GM19467 (cell line): ENCODE data around the gene TTC3.

Experiments
- ATAC-seq: cut with Tn5 transposase; IDR thresholded peaks from one replicate; pipeline ENCODE4 v1.9.1; 2021; ENCODE audit warnings: mild to moderate bottlenecking, moderate library complexity; ENCODE audit not compliant: unreplicated experiment

TTC3 gene

DNA sequence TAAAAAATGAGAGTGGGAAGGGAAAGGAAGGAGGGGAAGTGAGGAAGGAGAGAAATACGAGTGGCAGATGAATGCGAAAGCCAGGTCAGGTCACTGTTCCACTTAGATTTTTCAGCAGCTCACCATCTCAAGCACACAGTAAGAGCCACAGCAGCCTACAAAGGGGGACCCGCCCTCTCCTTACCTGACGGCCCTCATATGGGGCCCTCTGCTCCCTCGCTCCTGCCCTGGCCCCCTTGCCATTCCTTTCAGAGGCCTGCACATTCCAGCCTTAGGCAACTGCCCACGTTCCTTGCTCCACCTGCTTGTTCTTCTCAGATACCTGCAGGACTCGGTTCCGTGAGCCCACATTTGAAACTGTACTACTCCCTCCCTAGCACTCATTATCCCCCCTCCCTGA is 172.1 kb downstream of the TTC3 start:
- ATAC-seq = no peak

GRCh38 chr21:37248298-37248697 is 175.2 kb downstream of the TTC3 start:
- no peak for ATAC-seq

DNA sequence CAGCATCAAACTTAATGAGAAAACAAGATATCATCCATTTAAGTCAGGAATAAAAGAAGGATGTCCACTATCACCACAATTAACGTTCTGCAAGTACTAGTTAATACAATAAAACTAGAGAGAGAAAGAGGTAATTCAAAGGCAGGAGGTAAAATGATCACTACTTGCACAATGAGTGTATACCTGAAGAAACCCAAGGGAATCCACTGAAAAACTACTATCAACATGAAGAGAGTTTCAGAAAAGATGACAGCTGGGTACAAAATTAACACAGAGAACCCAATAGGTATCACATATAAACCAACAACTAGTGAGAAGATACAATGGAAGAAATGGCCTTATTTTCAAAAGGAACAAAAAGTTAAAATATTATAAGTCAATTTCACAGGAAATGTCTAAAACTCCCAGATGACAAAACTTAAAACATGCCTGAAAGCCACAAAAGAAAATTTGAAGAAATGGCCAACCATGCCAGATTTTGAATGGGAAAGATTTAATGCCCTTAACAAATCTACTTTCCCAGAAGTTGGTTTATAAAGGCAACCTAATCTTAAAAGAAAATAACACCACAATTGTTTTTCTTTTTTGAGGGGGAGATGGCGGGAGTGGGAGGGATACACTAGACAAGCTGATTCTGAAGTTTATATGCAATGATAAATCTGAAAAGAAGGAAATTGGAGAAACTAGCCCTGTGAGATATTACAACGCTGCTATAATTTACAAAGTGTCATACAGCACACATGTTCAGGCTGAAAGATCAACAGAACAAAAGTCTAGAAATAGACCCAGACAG is 176.3 kb downstream of the TTC3 start:
- ATAC-seq = no peak

GRCh38 chr21:37251294-37251634 is 178.2 kb downstream of the TTC3 start:
- no peak for ATAC-seq
